Measurements from ENCODE around the gene ANKFN1.

The ANKFN1 gene

GRCh38 chr17:56148333-56148732 lies 4.9 kb upstream of the ANKFN1 start:
- DNase-seq: no peak

GRCh38 chr17:56149266-56150036 lies 3.8 kb upstream of the ANKFN1 start:
- DNase-seq: no peak

- DNase-seq: no peak
These were observed 2.6 kb upstream of the ANKFN1 start for GRCh38 chr17:56150649-56151048.

- DNase-seq: no peak
These were observed 4.6 kb downstream of the ANKFN1 start for GRCh38 chr17:56157845-56158244.

GRCh38 chr17:56158344-56158743 lies 5.1 kb downstream of the ANKFN1 start:
- no peak for DNase-seq

- DNase-seq: no peak
These were observed 5.9 kb downstream of the ANKFN1 start for GRCh38 chr17:56158915-56159825.

GRCh38 chr17:56159826-56160380 lies 6.6 kb downstream of the ANKFN1 start:
- DNase-seq: no peak

GRCh38 chr17:56160422-56160821 lies 7.1 kb downstream of the ANKFN1 start:
- DNase-seq: no peak

- no peak for DNase-seq
These were observed 11.9 kb downstream of the ANKFN1 start for GRCh38 chr17:56165072-56165641.

- no peak for DNase-seq
These were observed 14.2 kb downstream of the ANKFN1 start for GRCh38 chr17:56167491-56167890.

GRCh38 chr17:56169621-56170020 lies 16.3 kb downstream of the ANKFN1 start:
- DNase-seq: no peak

- DNase-seq: no peak
These were observed 18.1 kb downstream of the ANKFN1 start for GRCh38 chr17:56171186-56171959.

GRCh38 chr17:56172517-56172982 lies 19.3 kb downstream of the ANKFN1 start:
- no peak for DNase-seq

GRCh38 chr17:56173026-56173425 lies 19.8 kb downstream of the ANKFN1 start:
- no peak for DNase-seq

- DNase-seq: no peak
These were observed 20.9 kb downstream of the ANKFN1 start for GRCh38 chr17:56173958-56174835.

GRCh38 chr17:56175299-56175955 lies 22.2 kb downstream of the ANKFN1 start:
- DNase-seq: no peak

GRCh38 chr17:56176091-56176490 lies 22.8 kb downstream of the ANKFN1 start:
- no peak for DNase-seq

GRCh38 chr17:56177361-56177760 lies 24.1 kb downstream of the ANKFN1 start:
- no peak for DNase-seq

GRCh38 chr17:56178203-56178602 lies 24.9 kb downstream of the ANKFN1 start:
- no peak for DNase-seq

GRCh38 chr17:56182081-56182480 lies 28.8 kb downstream of the ANKFN1 start:
- DNase-seq: no peak

GRCh38 chr17:56184650-56185049 lies 31.4 kb downstream of the ANKFN1 start:
- DNase-seq: no peak

Data from activated CD8-positive, alpha-beta memory T cell treated with anti-CD3 and anti-CD28 coated beads, Interleukin-2, amount 50 U/mL, for 48 hours (primary cell).